Mucosa of descending colon (tissue), 3 donors: ENCODE results near the gene SHBG. TPM values are rescaled to one million over a fixed set of nuclear protein-coding genes. Genes with fewer than 3 reads are reported as not detected.

Source experiments
- ATAC-seq: fragments of 200-7000 bp; cut with Tn5 transposase; one replicate; pipeline ENCODE4 v1.9.1; 2020; ENCODE audit warnings: mild to moderate bottlenecking, moderate library complexity
- DNase-seq, 3 donors: peaks; one replicate each; pipeline ENCODE4 v3.0.0-alpha.2; 2020
- H3K36me3 ChIP-seq: fragments of 200-600 bp; one replicate; pipeline ENCODE4 v1.8.0; 2021; ENCODE audit warnings: low read depth, mild to moderate bottlenecking
- H3K4me1 ChIP-seq: fragments of 200-600 bp; one replicate; pipeline ENCODE4 v1.8.0; 2021; ENCODE audit warnings: low read depth, mild to moderate bottlenecking
- H3K4me3 ChIP-seq: fragments of 200-600 bp; one replicate; pipeline ENCODE4 v1.8.0; 2021; ENCODE audit warnings: mild to moderate bottlenecking
- H3K9me3 ChIP-seq: fragments of 200-600 bp; one replicate; pipeline ENCODE4 v1.8.0; 2021; ENCODE audit warnings: mild to moderate bottlenecking
- intact Hi-C, 2 donors: fragments of 100-400 bp; cut with DNase I in 1 of 2; cut with micrococcal nuclease in 1 of 2; formaldehyde crosslinking; loops; one replicate each; pipeline versions ENCODE4 v1.11.0 to v1.11.1; 2022; cut with DNase I, micrococcal nuclease
- total RNA-seq, 3 donors: library from RNA; stranded (reverse); fragmentation: NEBNext Ultra II Directional in 2 of 3; extraction: Animal tissue kit (Norgen Biotek cat#: 25700) in 2 of 3; gene quantifications; one replicate each; pipeline versions ENCODE4 v1.2.1 to v1.2.4, GENCODE V29; 2021 to 2023
- TF ChIP-seq, protein P1 (sequence below): fragments of 200-600 bp; IDR thresholded peaks from one replicate; pipeline ENCODE4 v1.8.0; 2022; ENCODE audit warnings: antibody characterized with exemption, mild to moderate bottlenecking
- donor health status: DM: no; HTN: no; CAD: no; lungs with moderate emphysema.
- donor health status: DM: no; HTN: no; CAD: no.
- donor health status: DM: no; HTN: yes; CAD: no.

Gene SHBG
- total RNA-seq, 3 donors from 2014 or later = 0.25 to 0.89 TPM; not detected in 1

GRCh38 chr17:7586673-7587419, 43.1 kb upstream of the SHBG start:
- H3K4me1 ChIP-seq = peaks cover 17% of the 10 kb centered on the region
- ATAC-seq (peak; percentile 35), DNase-seq (peak in 2 of 3 donors; percentile 62 to 74)
- no peaks in the 10 kb centered on the region for H3K9me3 ChIP-seq
- TF ChIP-seq, protein P1, sequence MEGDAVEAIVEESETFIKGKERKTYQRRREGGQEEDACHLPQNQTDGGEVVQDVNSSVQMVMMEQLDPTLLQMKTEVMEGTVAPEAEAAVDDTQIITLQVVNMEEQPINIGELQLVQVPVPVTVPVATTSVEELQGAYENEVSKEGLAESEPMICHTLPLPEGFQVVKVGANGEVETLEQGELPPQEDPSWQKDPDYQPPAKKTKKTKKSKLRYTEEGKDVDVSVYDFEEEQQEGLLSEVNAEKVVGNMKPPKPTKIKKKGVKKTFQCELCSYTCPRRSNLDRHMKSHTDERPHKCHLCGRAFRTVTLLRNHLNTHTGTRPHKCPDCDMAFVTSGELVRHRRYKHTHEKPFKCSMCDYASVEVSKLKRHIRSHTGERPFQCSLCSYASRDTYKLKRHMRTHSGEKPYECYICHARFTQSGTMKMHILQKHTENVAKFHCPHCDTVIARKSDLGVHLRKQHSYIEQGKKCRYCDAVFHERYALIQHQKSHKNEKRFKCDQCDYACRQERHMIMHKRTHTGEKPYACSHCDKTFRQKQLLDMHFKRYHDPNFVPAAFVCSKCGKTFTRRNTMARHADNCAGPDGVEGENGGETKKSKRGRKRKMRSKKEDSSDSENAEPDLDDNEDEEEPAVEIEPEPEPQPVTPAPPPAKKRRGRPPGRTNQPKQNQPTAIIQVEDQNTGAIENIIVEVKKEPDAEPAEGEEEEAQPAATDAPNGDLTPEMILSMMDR = no peak
- H3K36me3 ChIP-seq = peaks cover 13% of the 10 kb centered on the region
- no peak overlapping the region for H3K4me3 ChIP-seq
- intact Hi-C loops = no loop called here

GRCh38 chr17:7587420-7588151, 42.3 kb upstream of the SHBG start:
- peaks cover 17% of the 10 kb centered on the region for H3K4me1 ChIP-seq
- no peak overlapping the region for H3K4me3 ChIP-seq
- intact Hi-C loops = no loop called here
- H3K9me3 ChIP-seq = no peaks in the 10 kb centered on the region
- DNase-seq = no peak
- H3K36me3 ChIP-seq = peaks cover 13% of the 10 kb centered on the region
- TF ChIP-seq, protein P1 = no peak
- no peak for ATAC-seq

DNA sequence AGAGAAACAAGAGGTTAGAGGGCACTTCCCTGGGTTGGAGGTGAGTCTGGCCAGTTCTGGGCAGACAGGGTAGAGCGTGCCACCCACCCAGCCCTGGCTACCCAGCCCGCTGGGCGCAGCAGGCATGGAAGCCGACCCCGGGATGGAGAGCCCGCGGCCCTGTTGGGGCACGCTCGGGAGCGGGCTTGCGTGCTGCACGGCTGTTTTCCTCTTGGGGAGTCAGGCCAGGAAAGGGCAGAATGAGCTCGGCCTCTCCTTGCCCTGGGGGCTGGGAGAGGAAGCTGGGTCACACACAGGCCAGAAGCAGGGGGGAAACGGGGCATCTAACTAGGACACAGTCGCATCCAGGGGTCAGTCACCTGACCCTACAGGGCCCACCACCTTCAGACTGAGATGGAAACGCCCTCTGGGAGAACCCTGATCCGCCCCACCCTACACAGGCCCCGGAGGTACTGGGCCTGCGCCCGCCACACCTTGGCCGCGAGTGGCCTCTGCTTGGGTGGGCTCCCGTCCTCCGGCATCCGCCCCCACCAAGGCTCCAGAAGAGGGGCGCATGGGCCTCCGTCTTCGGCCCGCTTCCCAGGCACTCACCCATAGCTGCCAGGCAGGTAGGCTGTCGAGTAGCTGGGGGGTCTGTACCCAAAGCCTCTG, 41.3 kb upstream of the SHBG start:
- TF ChIP-seq, protein P1 = no peak
- Histone ChIP-seq H3K9me3 (no peaks in the 10 kb centered on the region), H3K36me3 (peaks cover 9% of the 10 kb centered on the region), H3K4me3 (peak overlapping the region; percentile 6), H3K4me1 (peaks cover 10% of the 10 kb centered on the region)
- ATAC-seq (no peak), DNase-seq (no peak)
- intact Hi-C loops = no loop called here

DNA sequence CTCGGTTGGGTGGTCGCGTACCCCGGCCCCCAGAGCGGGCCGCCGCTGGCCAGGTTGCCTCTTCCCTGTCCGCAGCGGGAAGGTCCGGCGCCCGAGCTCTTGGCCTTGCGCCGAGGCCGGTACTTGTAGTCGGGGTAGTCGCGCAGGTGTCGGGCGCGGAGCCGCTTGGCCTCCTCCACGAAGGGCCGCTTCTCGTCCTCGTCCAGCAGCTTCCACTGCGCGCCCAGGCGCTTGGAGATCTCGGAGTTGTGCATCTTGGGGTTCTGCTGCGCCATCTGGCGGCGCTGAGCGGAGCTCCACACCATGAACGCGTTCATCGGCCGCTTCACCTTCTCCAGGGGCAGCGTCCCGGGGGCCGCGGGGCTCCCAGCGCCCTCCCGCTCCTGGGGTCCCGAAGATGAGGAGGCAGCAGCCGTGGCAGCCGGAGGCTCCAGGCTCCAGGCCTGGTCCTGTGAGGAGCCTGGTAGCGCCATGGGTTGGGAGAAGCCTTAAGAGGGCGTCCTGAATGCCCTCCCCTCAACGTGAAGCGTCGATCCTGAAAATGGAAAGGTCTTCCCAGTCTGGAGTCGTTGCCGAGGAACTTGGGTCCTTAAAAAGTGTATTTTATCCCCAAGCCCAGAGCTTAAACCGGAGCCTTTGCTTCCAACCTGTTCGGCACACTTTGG, 40.6 kb upstream of the SHBG start:
- H3K4me3 ChIP-seq = peak overlapping the region; percentile 6
- no peaks in the 10 kb centered on the region for H3K9me3 ChIP-seq
- ATAC-seq = peak; percentile 86
- DNase-seq = peak; percentile 86 to 87 (median 86)
- peaks cover 8% of the 10 kb centered on the region for H3K36me3 ChIP-seq
- TF ChIP-seq, protein P1 = peak; percentile 80
- H3K4me1 ChIP-seq = peaks cover 10% of the 10 kb centered on the region
- intact Hi-C loops = no loop called here

- peak within 1 kb of the TSS; percentile 6 for H3K4me3 ChIP-seq
- intact Hi-C loops = no loop called here
- TF ChIP-seq, protein P1 = no peak
- peaks cover 6% of the 10 kb centered on the region for H3K4me1 ChIP-seq
- ATAC-seq (peak; percentile 5), DNase-seq (no peak)
- no peaks in the 10 kb centered on the region for H3K9me3 ChIP-seq
- H3K36me3 ChIP-seq = peaks cover 15% of the 10 kb centered on the region
Observed at GRCh38 chr17:7589891-7590691, 39.8 kb upstream of the SHBG start, which contains the start of gene SOX15. Gene SOX15 (minus strand): TSS chr17:7590094. CDS start chr17:7589676, 418 bp downstream.
